ENCODE measurements around the gene ZNF124. TPM values are rescaled to one million over a fixed set of nuclear protein-coding genes. Genes with fewer than 3 reads are reported as not detected.

ZNF124 gene
- total and polyA plus RNA-seq, 3 experiments from 2014 or later = 5.6 to 23.5 (median 21.0) TPM

GRCh38 chr1:247111700-247112478 lies 59.9 kb downstream of the ZNF124 start:
- peaks cover 0 to 2% (median 0%) of the 10 kb centered on the region in 3 donors for H3K36me3 Mint-ChIP-seq
- no peak for DNase-seq
- no peaks in the 10 kb centered on the region for H3K36me3 ChIP-seq (ENCODE audit: insufficient read depth, low read length)
- CTCF ChIA-PET = no interaction called here
- no peak overlapping the region for H3K4me3 ChIP-seq (ENCODE audit: low read length)
- H3K4me3 Mint-ChIP-seq = peak overlapping the region in 4 of 7 donors; percentile 12 to 54 (median 33)
- POLR2A ChIA-PET = no interaction called here
- no peak overlapping the region for H3K27ac ChIP-seq (ENCODE audit: low read depth, low read length)
- peaks cover 9 to 13% (median 12%) of the 10 kb centered on the region in 3 donors for H3K4me1 Mint-ChIP-seq
- H3K9me3 ChIP-seq (ENCODE audit: low read length) = no peaks in the 10 kb centered on the region
- H3K9me3 Mint-ChIP-seq = peaks cover 0 to 8% (median 0%) of the 10 kb centered on the region in 5 donors
- H3K27me3 Mint-ChIP-seq = peaks cover 42 to 50% of the 10 kb centered on the region in 2 donors
- H3K27me3 ChIP-seq (ENCODE audit: insufficient read depth, low read length, poor library complexity, severe bottlenecking) = peaks cover 5% of the 10 kb centered on the region
- H3K4me1 ChIP-seq (ENCODE audit: insufficient read depth, low read length) = peaks cover 6% of the 10 kb centered on the region
- no peak overlapping the region for H3K27ac Mint-ChIP-seq

GRCh38 chr1:247111259-247111699 lies 60.5 kb downstream of the ZNF124 start:
- Histone ChIP-seq H3K36me3 (ENCODE audit: insufficient read depth, low read length) (no peaks in the 10 kb centered on the region), H3K9me3 (ENCODE audit: low read length) (no peaks in the 10 kb centered on the region), H3K27me3 (ENCODE audit: insufficient read depth, low read length, poor library complexity, severe bottlenecking) (peaks cover 5% of the 10 kb centered on the region), H3K27ac (ENCODE audit: low read depth, low read length) (no peak overlapping the region), H3K4me3 (ENCODE audit: low read length) (peak overlapping the region; percentile 39), H3K4me1 (ENCODE audit: insufficient read depth, low read length) (peaks cover 6% of the 10 kb centered on the region)
- H3K4me1 Mint-ChIP-seq = peaks cover 9 to 13% (median 12%) of the 10 kb centered on the region in 3 donors
- H3K9me3 Mint-ChIP-seq = peaks cover 0 to 8% (median 0%) of the 10 kb centered on the region in 5 donors
- no peak for DNase-seq
- no peak overlapping the region for H3K27ac Mint-ChIP-seq
- peaks cover 42 to 52% of the 10 kb centered on the region in 2 donors for H3K27me3 Mint-ChIP-seq
- H3K36me3 Mint-ChIP-seq = peaks cover 0 to 2% (median 0%) of the 10 kb centered on the region in 3 donors
- H3K4me3 Mint-ChIP-seq = peak overlapping the region; percentile 57 to 78 (median 75)
- ChIA-PET CTCF (no interaction called here), POLR2A (no interaction called here)

GRCh38 chr1:247110627-247111258 lies 61.1 kb downstream of the ZNF124 start:
- Histone ChIP-seq H3K27me3 (ENCODE audit: insufficient read depth, low read length, poor library complexity, severe bottlenecking) (peaks cover 5% of the 10 kb centered on the region), H3K36me3 (ENCODE audit: insufficient read depth, low read length) (no peaks in the 10 kb centered on the region), H3K4me1 (ENCODE audit: insufficient read depth, low read length) (peaks cover 6% of the 10 kb centered on the region), H3K4me3 (ENCODE audit: low read length) (peak overlapping the region; percentile 39), H3K9me3 (ENCODE audit: low read length) (no peaks in the 10 kb centered on the region), H3K27ac (ENCODE audit: low read depth, low read length) (no peak overlapping the region)
- H3K4me1 Mint-ChIP-seq = peaks cover 9 to 13% (median 12%) of the 10 kb centered on the region in 3 donors
- POLR2A ChIA-PET = no interaction called here
- H3K9me3 Mint-ChIP-seq = peaks cover 0 to 8% (median 0%) of the 10 kb centered on the region in 5 donors
- H3K36me3 Mint-ChIP-seq = peaks cover 0 to 2% (median 0%) of the 10 kb centered on the region in 3 donors
- peaks cover 42 to 54% of the 10 kb centered on the region in 2 donors for H3K27me3 Mint-ChIP-seq
- H3K4me3 Mint-ChIP-seq = peak overlapping the region; percentile 57 to 78 (median 75)
- H3K27ac Mint-ChIP-seq = peak overlapping the region in 1 of 8 donors; percentile 12
- CTCF ChIA-PET = no interaction called here
- DNase-seq = no peak

- Mint-ChIP-seq H3K9me3 (peaks cover 0 to 16% (median 7%) of the 10 kb centered on the region in 5 donors), H3K27me3 (peaks cover 39 to 44% of the 10 kb centered on the region in 2 donors), H3K4me3 (no peak overlapping the region), H3K27ac (no peak overlapping the region), H3K4me1 (peaks cover 18 to 36% (median 33%) of the 10 kb centered on the region in 3 donors), H3K36me3 (peaks cover 2 to 13% (median 10%) of the 10 kb centered on the region in 3 donors)
- Histone ChIP-seq H3K27ac (ENCODE audit: low read depth, low read length) (no peak overlapping the region), H3K9me3 (ENCODE audit: low read length) (no peaks in the 10 kb centered on the region), H3K4me1 (ENCODE audit: insufficient read depth, low read length) (peaks cover 11% of the 10 kb centered on the region), H3K36me3 (ENCODE audit: insufficient read depth, low read length) (no peaks in the 10 kb centered on the region), H3K4me3 (ENCODE audit: low read length) (no peak overlapping the region), H3K27me3 (ENCODE audit: insufficient read depth, low read length, poor library complexity, severe bottlenecking) (peaks cover 5% of the 10 kb centered on the region)
- ChIA-PET CTCF (no interaction called here), POLR2A (no interaction called here)
- no peak for DNase-seq
These were observed 64.1 kb downstream of the ZNF124 start for GRCh38 chr1:247107694-247108093.

- CTCF ChIA-PET = interaction anchor here (0.7 kb wide), 1 partner anchor 506 kb away, joined by 3 read pairs; no protein-coding TSS in a partner anchor
- H3K4me3 Mint-ChIP-seq = peak overlapping the region in 3 of 7 donors; percentile 23 to 63 (median 23)
- Histone ChIP-seq H3K27ac (ENCODE audit: low read depth, low read length) (no peak overlapping the region), H3K36me3 (ENCODE audit: insufficient read depth, low read length) (peaks cover 16% of the 10 kb centered on the region), H3K4me1 (ENCODE audit: insufficient read depth, low read length) (peaks cover 11% of the 10 kb centered on the region), H3K27me3 (ENCODE audit: insufficient read depth, low read length, poor library complexity, severe bottlenecking) (peaks cover 5% of the 10 kb centered on the region), H3K9me3 (ENCODE audit: low read length) (peaks cover 15% of the 10 kb centered on the region), H3K4me3 (ENCODE audit: low read length) (no peak overlapping the region)
- POLR2A ChIA-PET = no interaction called here
- H3K36me3 Mint-ChIP-seq = peaks cover 12 to 29% (median 25%) of the 10 kb centered on the region in 3 donors
- H3K27ac Mint-ChIP-seq = no peak overlapping the region
- H3K27me3 Mint-ChIP-seq = peaks cover 35 to 40% of the 10 kb centered on the region in 2 donors
- no peak for DNase-seq
- H3K9me3 Mint-ChIP-seq = peaks cover 8 to 30% (median 22%) of the 10 kb centered on the region in 5 donors
- H3K4me1 Mint-ChIP-seq = peaks cover 21 to 38% (median 36%) of the 10 kb centered on the region in 3 donors
These were observed 65.9 kb downstream of the ZNF124 start for GRCh38 chr1:247105966-247106365.

Other genes with a start within 250 kb of the ZNF124 start
- gene AHCTF1, start 240.1 kb downstream of the ZNF124 start, total RNA-seq = 10 to 100 TPM; 49.6 to 53.0 TPM
- gene AHCTF1, start 240.1 kb downstream of the ZNF124 start, polyA plus RNA-seq = 23.7 TPM
- under 1 TPM; 0.38 to 0.44 TPM for gene ZNF695, start 164.0 kb downstream of the ZNF124 start, total RNA-seq
- not detected for gene ZNF695, start 164.0 kb downstream of the ZNF124 start, polyA plus RNA-seq
- gene ZNF670, start 93.2 kb downstream of the ZNF124 start, total RNA-seq = 1 to 10 TPM; 3.1 to 3.2 TPM
- gene ZNF670, start 93.2 kb downstream of the ZNF124 start, polyA plus RNA-seq = 1.3 TPM
- gene ZNF669, start 67.7 kb downstream of the ZNF124 start, total RNA-seq = 1 to 10 TPM; 9.4 to 10.0 TPM
- 15.7 TPM for gene ZNF669, start 67.7 kb downstream of the ZNF124 start, polyA plus RNA-seq
- gene VN1R5, start 84.1 kb upstream of the ZNF124 start, total RNA-seq = not detected
- not detected for gene VN1R5, start 84.1 kb upstream of the ZNF124 start, polyA plus RNA-seq
- gene ZNF496, start 159.8 kb upstream of the ZNF124 start, total RNA-seq = 10 to 100 TPM; 21.4 to 21.7 TPM
- 9.6 TPM for gene ZNF496, start 159.8 kb upstream of the ZNF124 start, polyA plus RNA-seq
- gene NLRP3, start 244.2 kb upstream of the ZNF124 start, total RNA-seq = 1 to 10 TPM; 1.8 to 2.6 TPM
- gene NLRP3, start 244.2 kb upstream of the ZNF124 start, polyA plus RNA-seq = 3.0 TPM